Skin of body (tissue), 2 donors: ENCODE data around the gene CALML6. TPM values are rescaled to one million over a fixed set of nuclear protein-coding genes. Genes with fewer than 3 reads are reported as not detected.
"Not testable (repeated sequence)": the region's sequence is repeated elsewhere in the genome, so short reads cannot be mapped to it uniquely, and the experiment has no call there.

Experiments used
- DNase-seq: peaks from one replicate; lab custom pipeline; 2025; lab: John Stamatoyannopoulos, UW
- total RNA-seq: library from RNA; depleted of rRNA; stranded (reverse); fragments of >200 nt; gene quantifications from one replicate; pipeline ENCODE4 v1.2.3, GENCODE V29; 2014

The CALML6 gene
- total RNA-seq, 1 donor from 2014 or later = 19.0 TPM

DNA sequence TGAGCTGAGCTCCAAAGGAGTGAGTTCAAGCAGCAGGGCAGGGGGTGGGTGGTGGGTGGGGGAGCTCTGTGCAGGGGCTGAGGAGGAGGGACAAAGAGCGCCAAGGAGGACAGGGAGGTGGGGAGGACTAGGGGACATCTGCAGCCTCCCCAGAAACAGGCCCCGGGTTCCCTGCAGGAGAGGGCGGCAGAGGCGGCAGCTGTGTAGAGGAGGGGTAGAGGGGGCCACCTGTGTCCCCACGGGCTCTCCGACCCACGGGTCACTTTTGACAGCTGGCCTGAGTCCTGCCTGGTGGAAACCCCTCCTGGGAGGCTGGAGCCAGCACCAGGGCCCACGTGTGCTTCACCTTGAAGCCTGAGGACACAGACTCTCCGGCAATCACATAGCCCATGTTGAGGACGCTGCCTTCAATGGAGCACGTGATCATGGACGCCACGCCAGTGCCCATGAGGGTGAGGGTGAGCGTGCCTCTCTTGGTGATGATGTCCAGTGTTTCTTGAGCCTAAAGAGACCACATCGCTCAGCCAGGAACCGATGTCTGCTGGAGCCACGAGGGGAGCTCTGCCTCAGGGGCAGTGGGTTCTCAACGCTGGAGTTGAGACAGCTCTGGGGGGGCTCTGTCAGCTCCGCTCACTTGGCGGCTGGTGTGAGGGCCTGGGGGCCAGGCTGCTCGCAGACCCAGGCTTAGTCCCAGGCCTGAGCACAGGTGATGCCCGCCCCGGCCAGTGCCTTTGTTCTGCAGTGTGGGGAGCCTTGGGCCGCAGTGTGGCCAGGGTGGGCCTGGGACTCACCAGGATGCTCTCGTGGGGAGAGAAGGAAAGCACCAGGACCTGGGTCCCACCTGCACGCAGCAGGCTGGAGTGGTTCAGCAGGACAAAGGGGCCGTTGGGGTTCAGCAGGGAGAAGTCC lies 10.6 kb downstream of the CALML6 start:
- no peak for DNase-seq

DNA sequence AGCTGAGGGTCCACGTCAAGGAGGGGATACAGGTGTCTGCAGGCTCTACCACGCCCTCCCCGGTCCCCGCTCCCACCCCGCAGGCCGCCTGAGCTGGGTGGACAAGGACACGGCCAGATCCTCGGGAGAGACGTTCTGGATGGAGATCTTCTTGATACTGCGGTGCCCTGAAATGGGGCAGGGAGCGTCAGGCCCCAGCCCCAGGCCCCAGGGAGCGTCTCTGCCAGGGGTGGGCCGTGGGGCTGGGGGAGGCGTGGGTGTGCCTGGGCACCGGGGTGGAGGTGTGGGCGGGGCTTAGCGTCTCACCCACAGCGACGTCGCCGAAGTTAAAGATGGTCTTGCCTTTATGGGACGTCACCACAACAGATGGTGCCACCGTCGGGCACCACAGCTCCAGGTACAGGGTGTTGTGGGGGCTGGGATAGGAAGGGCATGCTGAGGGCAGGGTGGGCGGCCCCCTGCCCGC lies 11.3 kb downstream of the CALML6 start:
- DNase-seq = no peak

DNA sequence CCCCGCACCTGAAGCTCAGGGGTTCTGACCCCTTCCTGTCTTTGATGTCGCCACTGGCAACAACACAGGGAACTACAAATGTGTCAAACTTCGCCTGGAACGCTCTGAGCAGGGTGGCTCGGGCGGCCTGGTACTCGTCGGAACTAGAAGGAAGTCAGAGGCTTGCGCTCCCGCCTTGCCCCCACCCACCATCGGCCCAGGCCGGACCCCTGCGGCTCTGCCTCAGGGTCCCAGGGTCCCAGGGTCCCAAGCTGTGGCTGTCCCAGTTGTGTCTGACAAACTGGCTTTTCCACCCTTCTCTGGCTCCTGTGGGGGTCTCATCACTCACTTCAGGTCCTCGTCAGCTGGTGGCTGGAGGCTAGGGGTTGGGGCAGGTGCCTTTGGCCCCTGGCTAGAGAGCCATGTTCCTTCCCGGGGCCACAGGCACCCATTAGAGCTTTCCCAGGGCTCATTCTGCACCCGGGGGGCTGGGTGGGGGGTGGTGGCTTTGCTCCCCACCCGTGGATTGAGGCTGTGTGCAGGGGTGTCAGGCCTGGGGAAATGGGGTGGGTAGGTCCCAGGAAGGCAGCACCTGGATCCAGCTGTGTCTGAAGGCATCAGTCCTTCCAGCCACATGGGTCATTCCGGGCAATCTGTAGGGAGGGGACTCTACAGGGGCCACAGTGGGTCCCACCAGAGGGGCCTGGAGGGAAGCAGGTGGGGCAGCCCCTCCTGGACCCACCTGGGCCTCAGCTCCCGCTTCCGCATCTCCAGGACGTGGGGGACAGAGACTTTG lies 12.0 kb downstream of the CALML6 start:
- no peak for DNase-seq

DNA sequence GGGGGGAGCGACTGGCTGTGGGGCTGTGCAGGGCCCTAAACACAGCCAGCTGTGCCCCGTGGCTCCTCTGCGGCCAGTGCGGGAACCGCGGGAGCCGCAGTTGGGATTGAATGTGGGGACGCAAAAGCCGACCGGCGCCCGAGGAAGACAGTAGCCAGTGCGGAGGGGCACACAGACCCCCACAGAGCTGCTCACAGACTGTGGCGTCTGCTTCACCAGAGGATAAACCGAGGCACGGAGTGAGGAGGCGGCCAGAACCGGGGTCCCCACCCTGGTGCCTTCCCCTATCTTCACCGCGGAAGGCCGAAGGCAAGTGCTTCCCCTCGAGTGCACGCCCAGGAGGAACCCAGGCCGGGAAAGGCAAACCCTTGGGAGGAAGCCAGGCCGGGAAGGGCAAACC lies 12.7 kb downstream of the CALML6 start:
- no peak for DNase-seq

DNA sequence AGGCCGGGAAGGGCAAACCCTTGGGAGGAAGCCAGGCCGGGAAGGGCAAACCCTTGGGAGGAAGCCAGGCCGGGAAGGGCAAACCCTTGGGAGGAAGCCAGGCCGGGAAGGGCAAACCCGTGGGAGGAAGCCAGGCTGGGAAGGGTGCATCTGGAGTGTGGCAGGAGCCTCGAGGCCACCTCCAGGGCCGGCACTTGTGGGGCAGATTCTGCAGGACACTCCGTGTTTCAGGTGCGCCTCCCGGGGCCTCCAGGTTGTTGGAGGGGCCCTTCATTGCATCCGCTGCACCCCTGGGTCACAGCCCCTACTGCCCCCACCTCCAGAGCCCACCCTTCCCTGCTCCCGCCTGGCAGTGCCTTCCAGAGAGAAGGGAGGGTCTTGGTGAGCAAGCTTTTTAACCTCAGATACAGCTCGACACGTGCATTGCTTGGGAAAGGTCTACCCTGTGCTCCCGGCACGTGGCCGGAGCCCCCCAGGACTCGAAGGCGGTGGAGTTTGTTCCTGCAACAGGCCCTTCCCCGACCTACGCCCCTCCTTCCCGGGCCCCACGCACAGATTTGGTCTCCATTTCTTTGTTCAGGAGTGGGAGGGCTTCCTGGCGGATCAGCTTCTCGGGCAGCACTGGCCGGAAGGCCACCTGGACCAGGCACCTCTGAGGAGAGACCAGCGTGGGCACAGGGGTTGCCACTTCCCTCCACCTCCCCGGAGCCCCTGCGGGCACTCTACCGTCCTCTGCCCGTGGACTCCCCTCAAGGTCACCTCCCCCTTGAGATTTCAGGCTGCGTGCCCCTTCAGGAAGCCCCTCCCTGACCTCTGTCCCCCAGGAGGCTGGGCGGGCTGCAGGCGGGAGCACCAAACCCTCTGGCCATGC lies 13.4 kb downstream of the CALML6 start:
- no peak for DNase-seq

DNA sequence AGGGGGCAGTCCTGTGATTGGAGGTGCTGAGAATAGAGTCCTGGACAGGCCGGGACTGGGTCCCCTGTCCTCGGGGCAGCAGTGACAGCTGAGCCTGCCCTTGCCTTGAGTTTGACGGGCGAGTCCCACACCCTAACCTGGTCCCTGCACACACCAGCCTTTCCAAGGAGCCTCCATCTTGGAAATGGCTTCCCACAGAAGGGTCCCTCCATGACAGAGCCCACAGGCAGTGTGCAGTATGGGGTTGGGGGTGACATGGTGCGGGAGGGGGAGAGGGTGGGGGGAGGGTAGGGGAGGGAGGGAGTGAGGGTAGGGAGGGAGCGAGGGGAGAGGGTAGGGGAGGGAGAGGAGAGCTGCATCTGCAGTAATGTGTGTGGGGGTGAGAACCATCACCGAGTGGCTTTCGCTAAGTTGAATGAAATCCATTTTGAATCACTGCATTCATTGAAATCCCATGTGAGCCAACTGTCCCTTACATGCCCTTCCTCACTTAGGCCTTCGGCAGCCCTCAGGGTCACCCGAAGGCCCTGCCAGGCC lies 14.1 kb downstream of the CALML6 start:
- no peak for DNase-seq

DNA sequence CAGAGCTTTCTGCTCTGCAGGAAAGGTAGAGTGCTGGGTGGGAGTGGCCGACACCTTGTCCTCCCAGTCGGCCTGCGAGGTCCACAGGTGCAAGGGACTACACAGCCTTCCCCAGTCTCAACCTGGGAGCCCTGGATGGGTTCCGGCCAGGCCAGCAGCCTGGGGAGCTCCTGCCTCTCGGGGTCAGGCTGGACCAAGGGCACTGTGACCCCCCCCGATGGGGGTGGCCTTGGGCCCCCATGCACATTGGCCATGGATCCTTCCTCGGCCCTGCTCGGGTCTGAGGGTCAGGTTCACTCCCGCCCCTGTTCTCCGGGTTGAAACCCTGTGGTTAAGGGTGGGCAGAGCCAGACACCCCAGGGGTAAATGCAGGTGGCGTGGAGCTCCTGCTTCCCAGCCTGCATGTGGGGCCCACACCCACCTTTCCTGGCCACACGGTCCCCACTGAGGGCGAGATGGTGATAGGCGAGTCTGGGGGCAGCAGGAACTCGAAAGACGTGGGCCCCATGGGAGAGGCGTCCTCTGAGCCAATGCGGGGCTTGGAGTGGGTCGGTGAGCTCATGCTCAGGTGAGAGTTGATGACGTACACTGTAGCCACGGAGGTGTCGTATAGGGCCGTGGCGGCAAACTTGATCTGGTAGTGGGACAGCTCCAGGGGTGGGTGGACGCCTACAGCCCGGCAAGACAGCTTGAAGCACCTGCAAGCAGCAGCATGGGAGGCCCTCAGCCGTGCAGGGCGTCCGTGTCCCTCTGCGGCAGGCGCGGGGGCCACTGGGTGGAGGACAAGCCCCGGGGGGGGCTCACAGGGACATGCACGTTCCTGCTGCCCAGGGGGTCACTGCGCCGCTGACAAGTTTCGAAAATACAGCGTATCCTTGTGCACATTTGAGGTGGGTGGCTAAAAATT lies 14.8 kb downstream of the CALML6 start:
- no peak for DNase-seq

DNA sequence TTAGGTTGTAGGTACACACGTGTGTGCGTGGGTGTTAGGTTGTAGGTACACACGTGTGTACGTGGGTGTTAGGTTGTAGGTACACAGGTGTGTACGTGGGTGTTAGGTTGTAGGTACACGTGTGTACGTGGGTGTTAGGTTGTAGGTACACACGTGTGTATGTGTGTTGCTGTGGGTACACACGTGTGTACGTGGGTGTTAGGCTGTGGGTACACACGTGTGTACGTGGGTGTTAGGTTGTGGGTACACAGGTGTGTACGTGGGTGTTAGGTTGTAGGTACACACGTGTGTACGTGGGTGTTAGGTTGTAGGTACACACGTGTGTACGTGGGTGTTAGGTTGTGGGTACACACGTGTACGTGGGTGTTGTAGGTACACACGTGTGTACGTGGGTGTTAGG lies 19.8 kb downstream of the CALML6 start:
- not testable (repeated sequence) for DNase-seq

DNA sequence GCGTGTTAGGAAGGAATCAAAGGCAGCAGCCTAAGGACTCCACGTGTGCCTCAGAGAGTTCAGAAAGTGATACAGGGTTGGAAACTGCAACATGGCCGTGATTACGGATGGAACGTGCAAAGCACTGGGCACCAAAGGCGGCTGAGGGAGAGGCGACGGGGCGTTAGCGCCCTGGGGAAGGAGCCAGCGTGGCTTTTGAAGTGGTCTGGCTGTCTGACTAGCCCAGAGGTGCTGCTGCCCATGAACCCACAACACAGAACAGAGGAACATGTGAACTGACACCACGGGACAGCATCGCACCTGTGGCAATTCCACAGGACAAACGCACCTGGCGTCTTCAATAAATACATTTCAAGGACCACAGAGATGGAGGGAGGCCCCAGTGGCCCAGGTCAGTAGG lies 22.0 kb downstream of the CALML6 start:
- no peak for DNase-seq

DNA sequence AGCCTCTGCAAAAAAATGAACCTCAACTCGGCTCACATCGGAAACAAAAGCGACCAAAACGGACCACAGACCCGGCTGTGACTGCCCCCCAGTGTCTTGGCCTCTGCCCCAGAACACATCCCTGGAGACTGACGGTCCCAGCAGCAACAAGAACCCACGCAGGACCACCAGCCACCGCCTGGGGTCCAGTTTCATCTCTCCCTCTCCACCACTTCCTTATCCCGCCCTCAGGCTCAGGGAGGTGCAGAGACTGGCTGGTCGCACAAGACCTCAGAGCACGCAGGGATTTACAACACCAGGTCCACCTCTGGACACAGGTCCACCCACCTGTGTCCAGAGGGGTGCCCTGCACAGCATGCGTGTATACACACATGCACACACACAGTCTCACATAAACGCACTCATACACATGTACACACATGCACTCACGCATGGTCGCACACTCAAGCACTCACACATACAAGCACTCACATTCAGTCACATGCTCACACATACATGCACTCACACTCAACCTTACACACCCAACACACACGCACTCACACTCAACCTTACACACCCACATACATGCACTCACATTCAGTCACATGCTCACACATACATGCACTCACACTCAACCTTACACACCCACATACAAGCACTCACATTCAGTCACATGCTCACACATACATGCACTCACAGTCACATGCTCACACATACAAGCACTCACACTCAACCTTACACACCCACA lies 22.7 kb downstream of the CALML6 start:
- no peak for DNase-seq

DNA sequence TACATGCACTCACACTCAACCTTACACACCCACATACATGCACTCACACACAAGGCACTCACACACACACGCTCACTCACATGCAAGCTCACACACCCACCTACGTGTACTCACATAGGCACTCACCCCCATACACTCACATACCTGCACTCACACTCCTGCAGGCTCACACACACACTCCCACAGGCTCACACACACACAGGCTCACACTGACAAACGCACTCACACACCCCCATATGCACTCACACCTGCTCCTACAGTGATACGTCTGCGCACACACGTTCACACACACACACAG lies 23.2 kb downstream of the CALML6 start:
- DNase-seq = no peak

DNA sequence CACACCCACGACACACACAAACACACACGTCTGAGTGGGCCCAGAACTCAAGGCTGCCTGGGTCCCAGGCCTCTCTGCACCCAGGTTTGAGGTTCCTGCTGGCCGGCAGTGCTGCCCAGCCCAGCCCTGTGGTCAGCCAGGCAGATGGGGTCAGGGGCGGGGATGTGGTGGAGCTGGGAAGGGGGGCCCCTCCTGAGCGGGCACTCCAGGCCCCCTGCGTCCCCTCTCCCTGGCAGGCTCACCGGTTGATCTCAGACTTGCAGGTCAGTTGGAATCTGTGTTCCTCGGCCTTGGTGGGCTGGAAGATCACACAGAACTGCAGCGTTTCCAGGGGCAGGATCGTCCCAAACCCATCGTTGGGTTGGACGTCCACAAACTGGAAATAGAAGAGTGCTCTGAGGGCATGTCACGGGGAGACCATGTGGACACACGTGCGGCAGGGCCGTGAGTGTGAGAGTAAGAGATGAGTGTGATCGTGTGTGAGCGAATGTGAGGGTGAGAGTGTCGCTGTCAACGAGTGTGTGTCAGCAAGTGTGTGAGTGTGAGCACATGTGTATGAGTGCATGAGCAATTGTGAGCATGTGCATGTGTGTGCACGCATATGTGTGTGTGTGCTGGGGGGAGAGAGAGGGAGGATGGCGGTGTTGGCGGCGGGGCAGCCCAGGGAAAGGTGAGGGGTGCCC lies 23.7 kb downstream of the CALML6 start:
- no peak for DNase-seq

DNA sequence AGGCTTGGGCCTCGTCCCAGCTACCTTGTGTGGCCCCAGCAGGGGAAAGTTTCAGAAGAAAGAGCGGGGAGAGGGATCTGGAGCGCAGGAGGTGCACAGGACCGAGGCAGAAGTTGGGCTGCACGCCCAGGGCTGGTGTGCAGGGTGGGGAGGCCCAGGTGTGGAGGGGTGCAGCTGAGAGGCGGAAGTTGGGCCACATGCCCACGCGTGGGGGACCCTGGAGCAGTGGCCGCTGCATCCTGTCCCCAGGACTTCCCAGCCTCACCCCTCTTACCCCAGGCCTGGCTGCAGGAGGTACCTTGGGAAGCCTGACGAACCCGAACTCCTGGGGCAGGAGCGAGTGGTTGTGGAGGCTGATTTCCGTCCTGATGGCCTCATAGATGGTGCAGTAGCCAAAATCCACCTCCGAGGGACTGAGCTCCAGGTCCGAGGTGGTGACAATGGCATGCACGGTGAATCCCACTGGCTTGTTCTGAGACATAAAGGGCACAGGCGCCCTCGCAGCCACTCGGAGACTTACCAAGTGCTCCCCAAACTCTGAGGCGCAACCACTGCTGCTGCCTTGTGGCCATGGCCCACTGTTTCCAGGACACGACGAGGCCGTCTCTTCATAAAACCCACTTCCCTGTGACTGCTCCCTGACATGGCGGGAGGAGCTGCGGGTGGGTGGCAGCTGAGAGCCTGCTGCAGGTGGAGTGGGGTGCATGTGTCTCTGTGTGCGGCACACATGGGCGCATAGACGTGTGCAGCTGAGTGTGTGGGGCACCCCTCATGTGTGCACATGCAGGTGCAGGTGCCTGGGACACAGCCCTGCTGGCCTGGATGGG lies 24.4 kb downstream of the CALML6 start:
- DNase-seq = no peak

DNA sequence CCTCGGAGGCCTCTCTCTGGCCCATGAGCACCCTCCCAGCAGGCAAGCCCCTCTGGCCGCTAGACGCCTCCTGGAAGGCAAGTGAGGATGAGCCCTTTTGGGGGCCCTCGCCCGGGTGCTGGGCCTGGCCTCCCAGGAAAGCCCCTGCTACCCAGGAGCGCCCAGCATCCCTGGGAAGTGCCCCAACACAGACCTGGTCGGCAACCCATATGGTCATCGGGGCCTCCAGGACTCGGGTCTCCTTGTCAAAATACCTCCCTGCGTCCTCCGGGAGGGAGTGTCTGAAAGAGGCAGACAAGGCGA lies 25.0 kb downstream of the CALML6 start:
- DNase-seq = no peak

DNA sequence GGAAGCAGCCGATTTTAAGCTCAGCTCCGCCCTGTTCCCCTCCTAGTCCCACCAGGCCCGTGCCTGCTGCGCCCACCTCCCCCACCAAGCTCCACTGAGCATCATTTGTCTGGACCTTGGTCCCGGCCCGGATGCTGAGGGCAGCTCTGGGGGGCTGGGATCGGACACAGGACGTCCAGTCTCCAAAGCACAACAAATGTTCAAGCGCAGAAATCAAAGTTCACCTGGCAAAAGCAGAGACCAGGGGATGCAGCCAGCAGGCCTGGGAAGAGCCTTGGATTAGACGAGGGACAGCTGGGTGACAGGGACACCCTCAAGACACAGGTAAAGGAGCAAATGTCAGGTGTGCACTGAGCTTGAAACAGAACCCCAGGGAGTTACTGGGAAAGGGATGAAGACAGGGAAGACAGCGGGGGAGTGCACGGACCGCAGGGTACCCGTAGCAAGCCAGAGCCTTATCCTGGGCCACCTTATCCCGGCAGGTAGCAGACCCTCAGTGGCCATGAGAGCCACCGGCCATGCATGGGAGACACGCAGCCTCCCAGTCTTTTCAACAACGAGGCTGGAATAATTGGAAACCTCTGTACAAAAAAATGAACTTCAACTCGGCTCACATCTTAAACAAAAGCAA lies 26.3 kb downstream of the CALML6 start:
- no peak for DNase-seq

DNA sequence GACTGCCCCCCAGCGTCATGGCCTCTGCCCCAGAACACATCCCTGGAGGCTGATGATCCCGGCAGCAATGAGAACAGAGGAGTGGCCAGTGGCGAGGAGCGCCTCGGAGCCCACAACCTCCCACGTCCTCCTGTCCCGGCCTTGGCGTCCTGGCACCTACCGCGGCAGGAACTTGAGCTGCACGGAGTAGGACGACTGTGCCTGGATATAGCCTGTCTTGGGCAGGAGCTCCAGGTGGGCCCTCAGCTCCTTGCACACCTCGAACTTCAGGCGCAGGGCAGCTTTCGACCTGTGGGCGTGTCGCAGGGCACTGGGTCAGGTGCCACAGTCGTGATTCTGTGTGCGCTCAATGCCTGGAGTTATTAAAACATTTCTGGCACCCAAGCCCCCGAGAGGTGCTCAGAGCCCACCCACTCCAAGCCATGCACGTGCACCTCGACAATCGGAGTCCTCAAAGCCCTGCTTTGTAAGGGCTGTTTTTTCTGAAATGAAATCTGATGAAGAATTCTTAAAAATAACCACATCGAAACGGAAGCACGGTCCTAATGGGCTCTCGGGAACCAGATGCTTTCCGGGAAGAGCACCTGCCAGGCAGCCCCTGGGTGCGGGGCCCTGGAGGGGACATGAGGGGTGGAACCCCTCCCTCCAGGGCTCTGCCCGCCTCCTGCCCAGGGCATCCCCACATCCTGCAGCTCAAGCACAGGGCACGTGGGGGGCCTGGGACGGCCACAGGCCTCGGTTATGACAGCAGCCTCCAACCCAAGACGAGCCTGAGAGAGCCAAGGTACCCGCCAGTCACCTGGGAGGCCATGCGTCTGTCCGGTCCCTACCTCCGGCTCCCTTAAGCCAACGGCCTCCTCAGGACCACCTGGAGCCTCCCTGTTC lies 27.1 kb downstream of the CALML6 start:
- no peak for DNase-seq
